GM10847 (cell line): Measurements from ENCODE around the gene INPP5A.

Experiments used
- POLR2A ChIP-seq: IDR thresholded peaks from 2 replicates; pipeline ENCODE4 v1.6.1; 2011; ENCODE audit not compliant: insufficient read length; ENCODE audit errors: extremely low read depth

Gene INPP5A

DNA sequence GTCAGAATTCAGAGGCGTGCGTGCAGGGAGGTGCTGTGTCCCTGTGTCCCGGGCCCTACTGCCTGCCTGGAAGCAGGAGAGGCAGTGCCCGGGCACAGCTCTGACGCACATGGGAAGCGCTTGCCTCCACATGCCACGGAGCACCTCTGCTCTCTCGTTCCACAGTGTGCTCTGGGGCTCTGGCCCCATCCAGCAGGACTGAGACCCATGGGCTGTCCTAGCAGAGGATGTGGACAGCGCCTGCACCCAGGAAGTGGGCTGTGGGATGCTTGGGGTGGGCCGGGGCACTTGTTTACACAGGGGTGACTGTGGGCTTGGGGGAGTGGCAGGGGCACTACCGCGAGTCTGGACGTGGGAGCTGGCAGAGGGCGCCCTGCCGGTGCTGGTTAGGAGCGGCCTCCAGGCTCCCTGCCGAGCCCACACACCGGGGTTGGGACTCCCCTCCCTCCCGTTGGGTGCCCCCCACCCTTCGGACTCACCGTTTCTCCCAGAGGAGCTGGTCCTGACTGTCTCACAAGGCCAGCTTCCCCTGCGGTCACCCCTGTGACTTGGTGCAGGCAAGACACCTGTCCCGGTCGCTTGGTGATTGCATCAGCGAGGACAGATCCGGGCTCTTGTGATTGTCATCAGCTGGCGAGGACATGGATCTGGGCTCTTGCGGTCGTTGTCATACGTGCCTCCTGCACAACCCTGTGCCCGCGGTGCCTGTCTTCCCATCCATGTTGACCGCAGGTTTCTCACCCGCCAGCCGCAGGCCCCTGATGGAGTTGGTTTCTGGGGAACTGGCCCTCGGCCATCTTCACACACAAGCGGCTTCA lies 165.2 kb downstream of the INPP5A start:
- no peak for TF ChIP-seq POLR2A

GRCh38 chr10:132703419-132704007 lies 165.9 kb downstream of the INPP5A start:
- TF ChIP-seq POLR2A, result no peak

- TF ChIP-seq POLR2A, result no peak
Observed at GRCh38 chr10:132704008-132704814, 166.6 kb downstream of the INPP5A start.

DNA sequence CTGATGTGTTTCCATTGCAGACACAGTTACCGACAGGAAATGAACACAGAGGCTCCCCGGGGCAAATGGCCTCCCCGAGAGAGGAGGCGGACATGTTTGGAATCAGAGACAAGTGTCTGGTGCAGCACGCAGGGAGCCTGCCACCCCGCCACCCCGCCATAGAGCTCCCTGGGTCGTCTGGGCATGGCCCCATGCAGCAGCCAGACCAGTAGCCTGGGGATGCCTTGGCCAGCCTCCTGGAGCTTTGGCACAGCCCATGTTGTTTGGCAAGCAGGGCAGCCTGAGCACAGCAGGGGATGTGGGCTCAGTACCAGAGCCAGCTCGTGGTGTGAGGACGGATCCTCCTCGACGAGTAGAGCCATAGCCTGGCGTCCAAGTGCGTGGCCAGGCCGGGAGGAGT lies 167.6 kb downstream of the INPP5A start:
- TF ChIP-seq POLR2A, result no peak

- TF ChIP-seq POLR2A, result no peak
Observed at GRCh38 chr10:132705943-132706342, 168.4 kb downstream of the INPP5A start.

GRCh38 chr10:132706701-132707100 lies 169.1 kb downstream of the INPP5A start:
- no peak for TF ChIP-seq POLR2A

- no peak for TF ChIP-seq POLR2A
Observed at GRCh38 chr10:132707121-132707775, 169.7 kb downstream of the INPP5A start.

DNA sequence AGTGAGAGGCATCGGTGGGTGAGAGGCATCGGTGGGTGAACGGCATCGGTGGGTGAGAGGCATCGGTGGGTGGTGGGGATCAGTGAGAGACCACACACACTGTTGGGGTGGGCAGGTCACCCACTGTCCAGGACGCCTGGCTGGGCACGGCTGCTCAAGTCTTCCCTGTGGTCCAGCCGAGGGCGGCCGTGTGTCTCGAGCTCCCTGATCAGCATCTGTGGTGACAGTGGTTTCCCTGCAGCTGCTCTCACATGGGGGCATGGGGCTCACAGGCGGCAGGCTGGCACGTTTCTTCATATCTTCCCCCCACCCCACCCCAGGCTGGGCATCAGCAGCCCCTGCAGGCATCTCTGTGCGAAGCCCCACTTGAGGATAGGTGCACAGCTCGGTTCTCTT lies 170.2 kb downstream of the INPP5A start:
- TF ChIP-seq POLR2A, result no peak

GRCh38 chr10:132708441-132708840 lies 170.9 kb downstream of the INPP5A start:
- no peak for TF ChIP-seq POLR2A

- no peak for TF ChIP-seq POLR2A
Observed at GRCh38 chr10:132708936-132709335, 171.3 kb downstream of the INPP5A start.

DNA sequence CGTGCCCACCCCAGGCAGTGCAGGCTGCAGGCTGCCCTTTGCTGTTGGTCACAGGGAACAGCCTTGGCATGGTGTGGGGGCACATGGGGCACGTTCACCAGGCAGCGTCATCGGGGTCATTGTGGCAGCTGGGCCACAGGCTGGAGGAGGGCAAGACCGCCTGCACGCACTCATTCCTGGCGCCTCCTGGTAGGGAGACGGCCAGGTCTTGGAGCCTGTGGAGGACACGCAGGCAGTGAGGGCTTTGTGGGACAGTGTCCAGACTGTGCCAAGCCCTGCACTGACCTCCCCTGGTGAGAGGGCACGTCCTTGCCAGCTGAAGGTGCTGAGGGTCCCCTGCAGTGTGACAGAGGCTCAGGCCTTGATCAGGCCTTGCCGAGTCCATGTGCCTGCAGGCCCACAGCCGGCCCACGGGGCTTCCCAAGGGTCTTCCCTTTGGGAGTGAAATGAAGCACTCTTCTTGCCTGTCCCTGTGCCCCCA lies 171.9 kb downstream of the INPP5A start:
- TF ChIP-seq POLR2A, result no peak

DNA sequence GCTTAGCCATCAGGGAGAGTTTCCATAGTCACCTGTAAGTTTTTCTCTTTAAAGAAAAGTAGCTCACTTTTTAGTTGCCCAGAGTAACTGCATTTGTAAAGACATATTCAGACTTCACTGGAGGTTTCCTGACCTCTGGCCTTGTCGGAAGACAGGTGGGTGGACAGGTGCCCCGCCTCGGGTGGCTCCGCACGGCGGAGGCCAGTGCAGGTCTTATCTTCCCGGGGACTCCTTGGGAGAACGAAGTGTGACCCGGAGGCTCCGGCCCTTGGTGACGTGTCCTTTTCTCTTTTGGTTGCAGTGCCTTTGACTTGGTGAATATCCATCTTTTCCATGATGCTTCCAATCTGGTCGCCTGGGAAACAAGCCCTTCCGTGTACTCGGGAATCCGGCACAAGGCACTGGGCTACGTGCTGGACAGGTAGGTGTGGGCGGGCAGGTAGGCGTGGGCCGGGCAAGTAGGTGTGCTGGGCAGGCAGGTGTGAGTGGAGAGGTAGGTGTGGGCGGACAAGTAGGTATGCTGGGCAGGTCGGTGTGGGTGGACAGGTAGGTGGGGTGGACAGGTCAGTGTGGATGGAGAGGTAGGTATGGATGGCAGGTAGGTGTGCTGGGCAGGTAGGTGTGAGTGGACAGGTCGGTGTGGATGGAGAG lies 172.6 kb downstream of the INPP5A start:
- TF ChIP-seq POLR2A, result no peak

GRCh38 chr10:132710746-132711612 lies 173.4 kb downstream of the INPP5A start:
- no peak for TF ChIP-seq POLR2A

DNA sequence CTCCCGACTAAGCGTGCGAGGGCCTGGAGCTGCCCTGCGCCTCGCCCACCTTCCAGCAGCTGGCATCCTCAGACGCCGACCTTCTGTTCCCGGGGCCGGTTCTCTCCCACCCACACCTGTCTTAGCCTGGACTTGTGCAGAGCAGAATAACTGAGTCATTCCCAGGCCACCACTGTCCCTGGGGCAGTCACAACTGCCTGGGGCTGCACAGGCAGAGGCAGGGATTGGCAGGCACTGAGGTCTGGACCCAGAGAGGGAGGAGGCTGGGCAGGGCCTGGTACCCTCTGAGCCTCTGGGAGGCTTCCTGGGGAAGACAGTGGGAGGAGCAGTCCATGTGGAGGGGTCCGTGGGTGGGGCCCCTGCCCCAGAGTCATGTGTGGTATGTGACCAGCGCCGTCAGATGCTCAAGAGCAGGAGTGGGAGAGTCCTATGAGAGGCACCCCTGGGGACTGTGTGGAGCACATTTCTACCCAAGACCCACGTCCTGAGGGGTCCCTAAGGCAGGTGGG lies 174.1 kb downstream of the INPP5A start:
- TF ChIP-seq POLR2A, result no peak
